ENCODE results near the gene DMAC2L. TPM values are rescaled to one million over a fixed set of nuclear protein-coding genes. Genes with fewer than 3 reads are reported as not detected.
A peak's percentile ranks its signal among the peaks of the same experiment; 100 is the strongest.

The DMAC2L gene
- total RNA-seq, 1 experiment from 2014 or later: 14.0 TPM

GRCh38 chr14:50334211-50334610 is 22.1 kb downstream of the DMAC2L start (continued):
- TF ChIP-seq STAT6 (CRISPR knock-in tag; conservative IDR thresholded peaks at IDR 0.05; ENCODE audit: low read depth) (no peak), NR2C2 (CRISPR knock-in tag; IDR thresholded peaks at IDR 0.05) (no peak), HMGA2 (CRISPR knock-in tag; IDR thresholded peaks at IDR 0.05) (no peak), GRHL2 (CRISPR knock-in tag; IDR thresholded peaks at IDR 0.05; ENCODE audit: insufficient replicate concordance, severe bottlenecking) (no peak), RELA (CRISPR knock-in tag; IDR thresholded peaks at IDR 0.05; ENCODE audit: borderline replicate concordance) (no peak)

- ATAC-seq: peak; percentile 89
- DNase-seq (ENCODE audit: low spot score): peak; percentile 33
- POLR2A ChIA-PET: interaction anchor here (0.6 to 0.7 kb wide), 3 partner anchors 8 to 417 kb away, joined by 3 read pairs; no protein-coding TSS in a partner anchor
Measured at GRCh38 chr14:50335389-50335788, 23.3 kb downstream of the DMAC2L start.

GRCh38 chr14:50335989-50336824 is 24.1 kb downstream of the DMAC2L start:
- CTCF ChIA-PET: interaction anchor here (0.8 to 4.0 kb wide), 5 partner anchors 15 to 524 kb away, joined by 3 to 24 read pairs (median 3); partner anchors contain the start of gene ATL1
- DNase-seq (ENCODE audit: low spot score) (no peak), ATAC-seq (peak; percentile 29)
- Mint-ChIP-seq H3K27me3 (ENCODE audit: low read depth) (no peaks in the 10 kb centered on the region), H3K4me1 (peaks cover 29% of the 10 kb centered on the region), H3K4me3 (no peak overlapping the region), H3K27ac (peak overlapping the region; percentile 82), H3K9me3 (no peaks in the 10 kb centered on the region), H3K36me3 (no peaks in the 10 kb centered on the region; the same call in 1 of the 2 replicates)
- POLR2A ChIA-PET: no interaction called here
- no peak for TF ChIP-seq ZMAT4 (CRISPR knock-in tag; IDR thresholded peaks at IDR 0.05)
- TF ChIP-seq PRRX2 (CRISPR knock-in tag; IDR thresholded peaks at IDR 0.05): no peak
- TF ChIP-seq ZBTB43 (CRISPR knock-in tag; IDR thresholded peaks at IDR 0.05): no peak
- no peak for TF ChIP-seq ATF6 (CRISPR knock-in tag; IDR thresholded peaks at IDR 0.05)
- TF ChIP-seq ZNF396 (CRISPR knock-in tag; IDR thresholded peaks at IDR 0.05; ENCODE audit: borderline replicate concordance): no peak
- no peak for TF ChIP-seq ZSCAN18 (CRISPR knock-in tag; IDR thresholded peaks at IDR 0.05)
- no peak for TF ChIP-seq MAX (CRISPR knock-in tag; IDR thresholded peaks at IDR 0.05)
- no peak for TF ChIP-seq GRHL2 (CRISPR knock-in tag; IDR thresholded peaks at IDR 0.05; ENCODE audit: insufficient replicate concordance, severe bottlenecking)
- TF ChIP-seq RORB (CRISPR knock-in tag; IDR thresholded peaks at IDR 0.05): no peak

More at GRCh38 chr14:50335389-50335788, 23.3 kb downstream of the DMAC2L start:
- Mint-ChIP-seq H3K9me3 (no peaks in the 10 kb centered on the region), H3K4me1 (peaks cover 29% of the 10 kb centered on the region), H3K4me3 (no peak overlapping the region), H3K36me3 (no peaks in the 10 kb centered on the region; the same call in 1 of the 2 replicates), H3K27ac (peak overlapping the region; percentile 91), H3K27me3 (ENCODE audit: low read depth) (no peaks in the 10 kb centered on the region)
- TF ChIP-seq USF2 (CRISPR knock-in tag; IDR thresholded peaks at IDR 0.05): peak; percentile 91
- peak; percentile 84 for TF ChIP-seq USF1 (CRISPR knock-in tag; IDR thresholded peaks at IDR 0.05)
- no peak for TF ChIP-seq ZBTB43 (CRISPR knock-in tag; IDR thresholded peaks at IDR 0.05)
- CTCF ChIA-PET: interaction anchor here (0.6 to 4.0 kb wide), 7 partner anchors 14 to 574 kb away, joined by 3 to 24 read pairs (median 3); partner anchors contain the start of gene ATL1
